Measurements from ENCODE around the gene CD40.

- TF ChIP-seq EZH2 (IDR thresholded peaks at IDR 0.05; ENCODE audit: insufficient read depth, poor library complexity, severe bottlenecking) (no peak), EZH2phosphoT487 (IDR thresholded peaks at IDR 0.05; ENCODE audit: insufficient read depth, low read depth) (no peak)
Observed at GRCh38 chr20:46174469-46175126, 56.5 kb downstream of the CD40 start.

All from GM23248 (cell line).